ENCODE data around the gene PRORP. TPM values are rescaled to one million over a fixed set of nuclear protein-coding genes. Genes with fewer than 3 reads are reported as not detected.
"Not testable (repeated sequence)": the region's sequence is repeated elsewhere in the genome, so short reads cannot be mapped to it uniquely, and the experiment has no call there.

Gene PRORP
- total RNA-seq, 1 donor from 2014 or later, result 38.4 TPM

DNA sequence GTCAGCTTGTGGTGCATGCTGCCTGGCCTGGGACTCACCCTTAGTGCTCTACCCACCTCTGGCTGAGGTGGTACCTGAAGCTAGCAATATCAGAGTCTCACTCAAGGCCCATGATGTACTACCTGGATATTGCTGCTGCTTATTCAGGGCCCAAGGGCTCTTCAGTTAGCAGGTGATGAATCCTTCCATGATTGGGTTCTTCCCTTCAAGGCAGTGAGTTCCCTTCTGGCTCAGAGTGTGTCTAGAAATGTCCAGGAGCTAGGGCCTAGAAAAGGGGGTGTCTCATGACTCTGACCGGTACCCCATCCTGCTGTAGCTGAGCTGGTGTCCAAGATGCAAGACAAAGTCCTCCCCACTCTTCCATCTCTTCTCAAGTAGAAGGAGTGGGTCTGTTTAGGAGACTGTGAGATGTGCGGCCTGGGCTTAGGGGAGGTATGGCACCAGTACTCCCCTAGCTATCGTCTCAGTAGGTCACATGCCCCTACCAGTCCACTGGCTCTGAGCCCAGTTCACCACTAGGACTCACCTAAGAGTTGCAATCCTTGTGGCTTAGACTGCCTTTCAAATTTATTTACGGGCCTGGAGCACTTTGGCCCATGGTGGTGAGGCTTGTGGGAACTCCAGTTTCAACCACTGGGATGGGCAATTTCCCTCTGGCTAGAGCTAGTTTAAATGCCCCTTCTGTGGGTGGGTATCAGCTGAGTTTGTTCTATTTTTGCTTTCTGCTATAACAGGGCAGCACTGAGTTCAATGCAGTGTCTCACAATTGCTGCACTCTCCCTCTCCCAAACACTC is 12.2 kb downstream of the PRORP start:
- DNase-seq (ENCODE audit: low read depth), result peak; percentile 85

DNA sequence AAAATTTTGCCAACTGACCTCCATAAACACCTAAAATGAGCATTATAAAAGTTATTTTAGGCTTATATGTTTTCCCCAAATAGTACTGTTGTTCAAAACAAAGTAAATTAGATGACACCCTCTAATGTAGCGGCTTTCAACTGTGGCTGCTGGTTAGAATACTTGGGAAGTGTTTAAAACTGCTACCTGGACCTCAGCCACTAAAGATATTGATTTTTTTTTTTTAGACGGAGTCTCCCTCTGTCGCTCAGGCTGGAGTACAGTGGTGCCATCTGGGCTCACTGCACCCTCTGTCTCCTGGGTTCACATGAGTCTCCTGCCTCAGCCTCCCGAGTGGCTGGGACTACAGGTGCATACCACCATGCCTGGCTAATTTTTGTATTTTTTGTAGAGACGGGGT is 16.2 kb downstream of the PRORP start:
- no peak for DNase-seq (ENCODE audit: low read depth)

DNA sequence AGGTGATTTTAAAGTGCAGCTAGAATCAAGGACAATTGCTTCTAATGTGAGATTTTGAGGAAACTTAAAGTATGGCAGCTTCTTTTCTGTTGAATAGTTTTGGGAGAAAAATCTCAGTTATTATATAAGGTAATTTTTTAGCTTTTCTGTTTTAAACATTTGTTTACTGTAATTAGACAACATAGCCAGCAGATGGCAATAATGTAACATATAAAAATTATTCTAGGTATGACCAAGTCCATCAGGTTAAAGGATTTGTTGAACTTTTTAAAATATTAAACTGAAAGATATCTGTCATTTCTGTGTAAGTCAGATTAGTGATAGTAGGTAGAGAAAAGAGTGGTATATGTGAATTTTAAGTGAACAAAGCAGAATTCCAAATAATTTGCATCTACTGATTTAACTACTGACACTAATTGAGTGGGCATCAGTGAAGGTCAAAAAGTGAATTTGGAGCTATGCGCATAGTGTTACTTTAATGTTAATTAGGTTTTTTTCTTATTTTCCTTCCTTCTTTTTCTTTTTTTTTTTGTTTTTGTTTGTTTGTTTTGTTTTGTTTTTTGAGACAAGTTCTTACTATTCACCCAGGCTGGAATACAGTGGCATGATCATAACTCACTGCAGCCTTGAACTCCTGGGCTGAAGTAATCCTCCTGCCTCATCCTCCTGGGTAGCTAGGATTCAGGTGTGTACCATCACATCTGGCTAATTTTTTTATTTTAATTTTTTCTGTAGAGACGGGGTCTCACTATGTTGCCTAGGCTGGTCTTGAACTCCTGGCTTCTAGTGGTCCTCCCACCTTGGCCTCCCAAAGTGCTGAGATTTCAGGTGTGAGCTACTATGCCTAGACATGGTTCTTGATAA is 18.6 kb downstream of the PRORP start:
- DNase-seq (ENCODE audit: low read depth), result peak; percentile 20

DNA sequence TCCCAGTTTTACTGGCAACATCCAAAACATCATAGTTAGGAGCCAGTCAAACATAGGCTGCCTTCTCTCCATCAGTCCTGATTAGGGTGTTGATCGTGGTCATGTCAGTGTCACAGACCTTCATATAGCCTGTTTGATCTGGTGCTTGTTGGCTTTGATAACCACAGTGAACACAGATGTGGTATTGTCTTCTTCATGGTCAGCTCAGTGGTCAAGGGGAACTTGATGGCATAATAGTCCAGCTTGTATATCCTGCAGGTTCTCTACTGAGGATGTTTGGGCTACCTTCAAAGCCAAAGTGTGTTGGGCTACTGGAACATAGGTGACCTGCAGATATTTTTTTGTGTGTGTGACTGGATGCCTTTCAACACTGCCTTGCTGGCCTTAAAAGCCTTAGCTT is 21.7 kb downstream of the PRORP start:
- DNase-seq (ENCODE audit: low read depth), result no peak

DNA sequence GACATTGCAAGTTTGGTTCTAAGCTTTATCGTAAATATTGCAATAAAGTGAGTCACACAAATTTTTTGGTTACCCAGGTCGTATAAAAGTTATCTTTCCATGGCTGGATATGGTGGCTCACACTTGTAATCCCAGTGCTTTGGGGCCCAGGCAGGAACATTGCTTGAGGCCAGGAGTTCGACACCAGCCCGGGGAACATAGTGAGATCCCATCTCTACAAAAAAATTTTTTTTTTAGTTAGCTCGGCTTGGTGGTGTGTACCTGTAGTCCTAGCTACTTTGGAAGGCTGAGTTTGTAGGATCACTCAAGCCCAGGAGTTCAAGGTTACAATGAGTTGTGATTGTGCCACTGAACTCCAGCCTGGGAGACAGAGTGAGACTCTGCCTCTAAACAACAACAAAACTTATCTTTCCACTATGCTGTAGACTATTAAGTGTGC is 24.4 kb downstream of the PRORP start:
- no peak for DNase-seq (ENCODE audit: low read depth)

DNA sequence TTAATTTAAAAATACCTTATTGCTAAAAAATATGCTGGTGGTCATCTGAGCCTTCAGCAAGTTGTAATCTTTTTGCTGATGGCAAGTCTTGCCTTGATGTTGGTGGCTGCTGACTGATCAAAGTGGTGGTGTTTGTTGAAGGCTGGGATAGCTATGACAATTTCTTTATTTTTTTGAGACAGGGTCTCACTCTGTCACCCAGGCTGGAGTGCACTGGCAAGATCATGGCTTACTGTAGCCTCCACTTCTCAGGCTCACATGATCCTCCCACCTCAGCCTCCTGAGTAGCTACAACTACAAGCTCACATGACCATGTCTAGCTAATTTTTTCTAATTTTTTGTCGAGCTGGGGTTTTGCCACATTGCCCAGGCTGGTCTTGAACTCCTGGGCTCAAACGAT is 24.8 kb downstream of the PRORP start:
- no peak for DNase-seq (ENCODE audit: low read depth)

DNA sequence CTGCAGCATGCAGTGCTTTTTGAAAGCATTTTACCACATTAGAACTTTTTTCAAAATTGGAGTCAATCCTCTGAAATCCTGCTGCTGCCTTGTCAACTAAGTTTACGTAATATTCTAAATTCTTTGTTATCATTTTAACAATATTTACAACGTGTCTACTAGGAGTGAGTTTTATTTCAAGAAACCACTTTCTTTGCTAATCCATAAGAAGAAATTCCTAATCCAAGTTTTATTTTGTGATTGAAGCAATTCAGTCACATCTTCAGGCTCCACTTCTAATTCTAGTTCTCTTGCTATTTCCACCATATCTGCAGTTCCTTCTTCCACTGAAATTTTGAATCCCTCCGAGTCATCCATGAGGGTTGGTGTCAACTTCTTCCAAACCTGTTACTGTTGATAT is 25.4 kb downstream of the PRORP start:
- no peak for DNase-seq (ENCODE audit: low read depth)

DNA sequence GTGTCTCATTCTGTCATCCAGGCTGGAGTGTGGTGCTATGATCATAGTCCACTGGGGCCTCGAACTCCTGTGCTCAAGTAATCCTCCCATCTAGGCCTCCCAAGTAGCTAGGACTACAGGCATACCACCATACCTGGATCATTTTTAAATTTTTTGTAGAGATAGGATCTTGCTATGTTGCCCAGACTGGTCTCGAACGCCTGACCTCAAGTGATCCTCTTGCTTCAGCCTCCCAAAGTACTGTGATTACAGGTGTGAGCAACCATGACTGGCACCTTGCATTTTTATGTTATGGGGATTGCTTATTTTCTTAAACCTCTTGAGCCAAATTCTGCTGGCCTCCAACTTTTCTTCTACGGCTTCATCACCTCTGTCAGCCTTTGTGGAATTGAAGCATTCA is 26.9 kb downstream of the PRORP start:
- DNase-seq (ENCODE audit: low read depth), result no peak

DNA sequence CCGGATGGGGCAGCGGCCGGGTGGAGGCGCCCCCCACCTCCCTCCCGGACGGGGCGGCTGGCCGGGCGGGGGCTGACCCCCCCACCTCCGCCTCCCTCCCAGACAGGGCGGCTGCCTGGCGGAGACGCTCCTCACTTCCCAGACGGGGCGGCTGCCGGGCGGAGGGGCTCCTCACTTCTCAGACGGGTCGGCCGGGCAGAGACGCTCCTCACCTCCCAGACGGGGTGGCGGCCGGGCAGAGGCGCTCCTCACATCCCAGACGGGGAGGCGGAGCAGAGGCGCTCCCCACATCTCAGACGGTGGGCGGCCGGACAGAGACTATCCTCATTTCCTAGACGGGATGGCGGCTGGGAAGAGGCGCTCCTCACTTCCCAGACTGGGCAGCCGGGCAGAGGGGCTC is 30.2 kb downstream of the PRORP start:
- not testable (repeated sequence) for DNase-seq (ENCODE audit: low read depth)

DNA sequence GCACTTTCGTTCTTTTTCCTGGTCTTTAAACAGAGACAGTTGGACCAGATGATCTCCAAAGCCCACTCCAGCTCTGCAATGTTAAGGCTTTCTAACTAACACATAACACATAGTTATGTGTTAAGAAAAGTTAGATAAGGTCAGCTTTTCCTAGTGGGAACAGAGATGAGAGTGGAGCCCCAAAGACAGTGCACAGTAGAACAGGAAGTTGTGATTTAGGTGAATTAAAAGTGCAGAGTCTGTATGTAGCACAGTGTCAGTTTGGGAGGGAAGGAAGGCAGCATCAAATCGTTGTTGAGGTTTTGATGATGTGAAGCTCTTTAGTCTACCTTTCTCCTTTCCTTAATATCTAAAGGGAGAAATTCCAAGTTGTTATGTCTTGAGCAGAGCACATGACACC is 31.7 kb downstream of the PRORP start:
- no peak for DNase-seq (ENCODE audit: low read depth)

DNA sequence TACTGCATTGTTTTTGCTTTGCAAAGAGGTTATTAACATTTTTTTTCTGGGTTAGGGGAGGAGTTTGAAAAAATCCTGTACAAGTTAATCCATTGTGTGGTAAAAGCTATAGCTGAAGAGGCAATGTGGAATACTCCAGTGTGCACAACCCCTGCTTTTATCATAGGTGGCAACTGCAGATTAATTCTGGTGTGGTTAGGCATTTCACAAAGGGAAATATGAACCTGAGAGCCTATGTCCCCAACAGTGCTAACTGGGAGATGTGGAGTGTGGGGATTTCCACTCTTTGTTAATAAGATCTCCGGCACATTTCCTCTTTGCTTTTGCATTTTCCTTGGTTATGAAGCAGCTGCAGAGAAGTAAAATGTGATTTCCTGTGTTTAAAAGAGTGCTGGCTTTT is 33.6 kb downstream of the PRORP start:
- peak; percentile 52 for DNase-seq (ENCODE audit: low read depth)

DNA sequence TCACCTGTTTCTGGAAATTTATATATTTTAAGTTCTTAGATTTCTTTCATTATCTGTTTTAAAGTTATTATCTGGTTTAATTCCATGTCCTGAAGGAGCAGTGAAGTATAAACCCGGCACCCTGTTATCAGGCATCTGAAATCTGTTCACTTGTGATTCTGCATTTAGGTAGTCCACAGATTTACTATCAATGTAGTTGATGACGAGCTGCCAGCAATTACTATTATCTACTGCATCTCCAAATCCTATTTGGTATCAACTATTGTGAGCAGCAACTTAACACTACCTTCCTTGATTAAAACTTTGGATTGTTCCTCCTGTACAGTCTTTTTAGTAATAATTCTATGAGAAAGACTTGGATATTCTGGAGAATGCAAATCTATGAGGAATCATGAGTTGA is 36.1 kb downstream of the PRORP start:
- no peak for DNase-seq (ENCODE audit: low read depth)

DNA sequence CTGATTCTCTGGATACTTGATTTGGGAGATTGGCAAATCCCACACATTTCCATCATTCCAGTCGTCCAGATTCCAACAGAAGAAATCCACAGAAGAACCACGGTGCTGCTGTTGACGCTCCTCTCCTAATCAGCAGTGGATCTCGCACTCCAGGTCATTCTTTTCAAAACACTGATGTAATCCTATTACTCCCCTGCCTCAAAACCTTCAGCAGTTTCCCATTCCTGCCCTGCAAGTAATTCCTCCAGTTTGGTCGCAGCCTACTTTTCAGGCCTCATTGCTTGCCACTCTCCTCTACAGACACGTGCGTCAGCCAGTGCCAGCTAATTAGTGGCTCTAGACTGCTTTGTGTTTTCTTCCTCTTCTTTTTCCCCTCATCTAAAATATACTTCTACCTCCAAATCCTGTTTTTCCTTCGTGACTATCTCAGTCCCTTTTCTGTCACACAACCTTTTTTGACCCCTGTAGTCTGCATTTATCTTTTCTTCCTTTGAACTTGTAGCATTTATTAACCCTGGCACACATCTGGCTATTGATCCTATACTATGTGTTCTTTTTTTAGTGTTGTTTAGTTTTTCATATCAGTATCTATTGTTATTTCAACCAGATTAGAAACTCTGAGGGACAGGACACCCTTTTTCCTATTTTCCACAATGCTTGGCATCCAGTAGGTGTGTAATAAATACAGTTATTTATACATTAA is 36.8 kb downstream of the PRORP start:
- no peak for DNase-seq (ENCODE audit: low read depth)

DNA sequence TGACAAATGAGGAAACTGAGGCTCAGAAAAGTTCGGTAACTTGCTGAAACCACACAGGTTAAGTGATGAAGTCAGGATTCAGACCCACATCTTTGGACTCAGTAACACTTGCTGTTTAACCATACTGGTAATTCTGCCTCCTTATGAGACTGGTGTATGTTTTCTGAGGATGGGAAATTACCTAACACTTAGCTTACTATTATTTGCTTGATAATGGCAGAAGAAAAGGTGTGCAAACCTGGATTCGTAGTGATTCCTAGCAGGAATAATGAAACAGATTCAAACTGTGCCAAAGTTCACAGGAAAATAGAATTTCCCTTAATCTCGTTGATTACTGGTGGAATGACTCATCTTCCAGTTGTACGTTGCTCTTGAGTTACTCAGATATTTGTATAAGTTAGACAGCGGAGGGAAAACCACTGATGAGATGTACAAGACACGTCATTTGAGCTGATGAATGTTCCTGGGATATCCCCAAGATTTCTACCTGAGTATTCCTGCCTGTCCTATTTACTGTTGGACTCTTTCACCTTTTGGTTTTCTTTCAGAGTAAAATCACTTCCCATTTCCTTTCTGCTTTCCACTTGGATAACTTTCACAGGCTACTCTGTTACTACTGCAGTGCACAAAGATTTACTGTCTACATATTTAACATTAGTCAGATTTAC is 37.5 kb downstream of the PRORP start:
- DNase-seq (ENCODE audit: low read depth), result no peak

DNA sequence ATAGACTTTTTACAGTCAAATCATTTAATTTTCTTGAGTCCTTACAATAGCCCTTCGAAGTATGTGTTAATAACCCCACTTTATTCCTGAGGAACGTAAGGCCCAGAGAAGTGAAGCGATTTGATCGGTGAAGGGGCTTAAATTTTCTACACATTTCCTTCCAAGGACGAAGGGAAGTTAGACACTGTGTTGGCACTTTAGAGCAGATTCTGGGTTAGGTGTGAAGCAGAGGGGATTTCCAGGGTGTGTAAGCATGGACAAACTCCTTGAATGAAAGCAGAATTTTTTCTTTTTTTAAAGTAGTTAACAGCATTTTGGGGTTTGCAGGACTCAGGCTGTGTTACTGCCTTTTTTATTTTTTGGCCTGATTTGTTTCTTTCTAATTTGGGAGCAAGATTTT is 38.9 kb downstream of the PRORP start:
- DNase-seq (ENCODE audit: low read depth), result no peak

DNA sequence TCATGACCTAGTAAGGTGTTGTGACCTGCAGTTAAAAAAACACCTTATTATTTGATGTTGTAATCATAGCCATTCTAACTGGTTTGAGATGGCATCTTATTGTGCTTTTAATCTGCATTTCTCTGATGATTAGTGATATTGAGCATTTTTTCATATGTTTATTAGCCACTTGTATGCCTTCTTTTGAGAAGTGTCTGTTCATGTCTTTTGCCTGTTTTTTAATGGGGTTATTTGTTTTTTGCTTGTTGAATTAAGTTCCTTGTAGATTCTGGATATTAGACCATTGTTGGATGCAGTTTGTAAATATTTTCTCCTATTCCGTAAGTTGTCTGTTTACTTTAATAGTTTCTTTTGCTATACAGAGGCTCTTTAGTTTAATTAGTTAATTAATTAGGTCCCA is 41.0 kb downstream of the PRORP start:
- no peak for DNase-seq (ENCODE audit: low read depth)

DNA sequence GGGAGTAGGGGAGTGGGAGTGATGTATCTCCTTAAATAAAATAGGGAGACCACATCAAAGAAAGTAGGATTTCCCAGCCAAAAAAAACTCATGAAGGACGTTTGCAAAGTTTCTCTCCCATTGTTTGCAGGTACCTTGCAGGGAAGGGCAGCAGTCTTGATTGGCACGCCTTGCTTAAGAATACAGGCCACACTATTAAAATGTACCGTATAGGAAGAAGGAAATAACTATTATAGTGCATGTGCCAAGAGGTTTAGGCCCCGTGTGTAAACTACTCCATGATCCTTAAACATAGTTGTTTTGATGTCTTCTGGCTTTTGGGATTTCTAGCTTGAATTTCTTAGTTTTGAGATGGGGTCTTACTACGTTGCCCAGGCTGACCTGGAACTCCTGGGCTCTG is 42.5 kb downstream of the PRORP start:
- DNase-seq (ENCODE audit: low read depth), result no peak

DNA sequence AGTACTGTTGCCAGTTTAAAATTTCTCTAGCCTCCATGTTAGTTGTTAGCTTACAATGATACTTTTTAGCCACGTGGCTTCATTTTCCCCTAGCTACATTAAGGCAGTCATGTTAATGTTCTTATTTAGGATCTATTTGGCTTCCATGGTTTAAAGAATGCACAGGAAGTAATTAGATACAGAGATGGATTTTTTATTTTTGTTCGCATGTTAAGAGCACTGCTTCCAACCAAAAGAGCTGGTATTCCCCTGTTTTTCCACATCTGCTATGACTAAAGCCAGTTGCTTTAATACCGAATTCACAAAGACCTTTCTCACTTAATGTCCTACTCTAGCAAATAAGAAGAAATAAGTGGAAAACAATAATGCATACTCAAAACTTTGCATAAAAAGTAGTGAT is 45.1 kb downstream of the PRORP start:
- no peak for DNase-seq (ENCODE audit: low read depth)

All from myocyte (in vitro differentiated cells).